HG03064 (cell line): ENCODE results near the gene CYP2C8.
"Not testable (repeated sequence)": the region's sequence is repeated elsewhere in the genome, so short reads cannot be mapped to it uniquely, and the experiment has no call there.

Experiments used
- ATAC-seq: cut with Tn5 transposase; IDR thresholded peaks from one replicate; pipeline ENCODE4 v1.9.1; 2021; ENCODE audit warnings: low read depth; ENCODE audit not compliant: unreplicated experiment

CYP2C8 gene

DNA sequence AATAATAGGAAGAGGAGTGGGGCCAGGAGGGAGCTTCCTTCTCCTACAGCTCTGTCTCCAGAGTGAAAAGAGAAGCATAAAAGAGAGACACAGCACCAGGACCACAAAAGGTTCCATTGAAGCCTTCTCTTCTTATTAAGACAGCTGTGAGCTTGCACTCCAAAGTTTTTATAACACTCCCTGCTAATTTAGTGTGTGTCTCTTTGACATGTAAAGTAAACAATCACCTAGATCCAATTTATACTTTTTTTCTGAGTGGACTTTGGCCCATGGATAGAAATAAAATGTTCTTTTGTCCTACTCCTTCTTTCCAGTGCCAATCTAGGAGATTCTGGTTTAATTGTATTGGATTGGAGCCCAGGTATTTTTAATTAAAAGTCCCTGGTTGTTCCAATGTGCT lies at the start of gene CYP2C8:
Gene CYP2C8, minus strand, starts transcription at position 212 of the 400 bp plus-strand sequence. Its CDS starts 95 bp downstream, at position 117.
- ATAC-seq: no peak

- no peak for ATAC-seq
Observed at GRCh38 chr10:95116869-95117269, 47.6 kb upstream of the CYP2C8 start.

- not testable (repeated sequence) for ATAC-seq
Observed at GRCh38 chr10:95110823-95111222, 41.5 kb upstream of the CYP2C8 start.

DNA sequence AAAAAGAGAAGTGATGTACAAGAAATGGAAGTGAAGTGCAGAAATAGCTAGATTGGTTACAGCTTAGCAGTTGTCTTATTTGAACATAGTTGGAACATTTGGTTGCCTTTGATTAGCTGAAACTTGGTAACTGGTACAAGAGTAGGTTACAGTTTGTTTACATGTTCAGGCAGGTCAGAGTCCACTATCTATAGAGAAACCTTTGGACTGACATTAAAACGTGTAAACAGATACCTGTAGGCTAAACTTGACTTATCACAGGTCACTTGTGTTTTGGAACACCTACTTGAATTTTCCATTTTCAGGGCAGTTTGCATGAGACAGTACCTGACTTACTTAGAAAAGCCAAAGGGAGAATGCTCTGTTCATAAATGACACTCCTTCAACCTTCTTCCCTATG lies 28.5 kb upstream of the CYP2C8 start:
- no peak for ATAC-seq

- no peak for ATAC-seq
Observed at GRCh38 chr10:95096143-95096542, 26.8 kb upstream of the CYP2C8 start.

- not testable (repeated sequence) for ATAC-seq
Observed at GRCh38 chr10:95079626-95080025, 10.3 kb upstream of the CYP2C8 start.

DNA sequence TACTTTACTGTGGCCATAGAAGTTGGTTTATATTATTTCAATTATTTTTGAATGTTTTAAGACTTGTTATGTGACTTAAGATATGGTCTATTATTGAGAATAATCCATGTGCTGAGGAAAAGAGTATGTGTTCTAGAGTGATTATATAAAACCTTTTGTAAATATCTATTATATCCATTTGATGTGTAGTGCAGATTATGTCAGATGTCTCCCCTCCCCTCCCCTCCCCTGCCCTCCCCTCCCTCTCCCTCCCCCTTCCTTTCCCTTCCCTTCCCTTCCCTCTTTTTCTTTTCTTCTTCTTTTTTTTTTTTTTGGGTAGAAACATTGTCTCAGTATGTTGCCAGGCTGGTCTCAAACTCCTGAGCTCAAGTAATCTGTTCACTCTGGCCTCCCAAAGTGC lies 8.3 kb upstream of the CYP2C8 start:
- ATAC-seq: no peak

- no peak for ATAC-seq
Observed at GRCh38 chr10:95071107-95071660, 1.9 kb upstream of the CYP2C8 start.

GRCh38 chr10:95064125-95064524 lies 5.2 kb downstream of the CYP2C8 start:
- not testable (repeated sequence) for ATAC-seq

- ATAC-seq: no peak
Observed at GRCh38 chr10:95056744-95057363, 12.4 kb downstream of the CYP2C8 start.

DNA sequence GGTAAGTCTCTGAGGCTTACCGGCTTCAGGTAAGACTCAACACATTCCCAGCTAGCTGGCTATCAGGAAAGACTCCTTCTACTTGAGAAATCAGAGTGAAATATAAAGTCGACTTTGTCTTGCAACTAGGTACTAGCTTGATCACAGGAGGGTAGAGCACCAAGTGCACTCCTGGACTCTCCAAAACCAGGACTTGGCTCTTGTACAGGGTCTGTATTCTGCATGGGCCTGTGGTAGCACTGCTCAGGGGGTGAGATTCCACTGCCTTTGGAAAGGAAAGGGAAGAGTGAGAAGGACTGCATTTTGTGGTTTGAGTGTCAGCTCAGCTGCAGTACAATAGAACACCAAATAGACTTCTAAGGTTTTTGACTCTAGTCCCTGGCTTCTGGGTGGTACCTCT lies 19.4 kb downstream of the CYP2C8 start:
- no peak for ATAC-seq

DNA sequence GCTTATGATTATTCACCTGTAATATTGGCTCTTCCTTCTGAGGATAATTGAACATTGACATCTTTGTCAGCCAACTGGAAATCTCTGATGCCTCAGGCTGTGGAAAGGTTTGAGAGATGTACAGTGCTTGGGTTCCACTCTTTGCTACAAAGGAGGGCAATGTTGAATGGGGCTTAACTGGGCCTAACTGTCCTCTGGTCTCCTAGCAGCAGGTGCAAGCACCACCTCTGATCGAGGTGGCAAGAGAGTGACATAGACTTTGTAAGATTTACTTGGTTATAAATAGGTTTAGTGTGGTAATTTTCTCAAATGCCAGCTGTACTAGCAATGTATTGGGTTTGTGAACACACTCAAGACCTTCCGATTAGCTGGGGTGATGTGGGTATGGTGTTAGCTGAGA lies 21.1 kb downstream of the CYP2C8 start:
- ATAC-seq: no peak

DNA sequence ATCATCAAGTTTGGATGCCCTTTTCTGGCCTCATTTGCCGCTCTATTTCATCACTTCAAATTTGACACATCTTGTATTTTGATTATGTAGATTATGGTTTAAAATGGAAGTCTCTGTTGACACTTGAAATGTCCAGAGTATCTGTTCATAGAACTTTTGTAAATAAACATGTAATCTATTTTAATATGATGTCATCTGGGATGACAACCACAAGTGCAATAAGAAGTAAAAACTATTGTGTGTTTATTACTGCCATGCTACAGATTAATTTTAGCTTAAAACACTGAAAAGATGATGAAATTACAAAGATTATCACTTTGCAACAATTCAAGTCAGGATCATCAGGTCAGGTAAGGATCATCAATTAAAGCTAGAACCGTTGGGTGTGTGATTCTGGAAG lies 30.0 kb downstream of the CYP2C8 start:
- no peak for ATAC-seq

DNA sequence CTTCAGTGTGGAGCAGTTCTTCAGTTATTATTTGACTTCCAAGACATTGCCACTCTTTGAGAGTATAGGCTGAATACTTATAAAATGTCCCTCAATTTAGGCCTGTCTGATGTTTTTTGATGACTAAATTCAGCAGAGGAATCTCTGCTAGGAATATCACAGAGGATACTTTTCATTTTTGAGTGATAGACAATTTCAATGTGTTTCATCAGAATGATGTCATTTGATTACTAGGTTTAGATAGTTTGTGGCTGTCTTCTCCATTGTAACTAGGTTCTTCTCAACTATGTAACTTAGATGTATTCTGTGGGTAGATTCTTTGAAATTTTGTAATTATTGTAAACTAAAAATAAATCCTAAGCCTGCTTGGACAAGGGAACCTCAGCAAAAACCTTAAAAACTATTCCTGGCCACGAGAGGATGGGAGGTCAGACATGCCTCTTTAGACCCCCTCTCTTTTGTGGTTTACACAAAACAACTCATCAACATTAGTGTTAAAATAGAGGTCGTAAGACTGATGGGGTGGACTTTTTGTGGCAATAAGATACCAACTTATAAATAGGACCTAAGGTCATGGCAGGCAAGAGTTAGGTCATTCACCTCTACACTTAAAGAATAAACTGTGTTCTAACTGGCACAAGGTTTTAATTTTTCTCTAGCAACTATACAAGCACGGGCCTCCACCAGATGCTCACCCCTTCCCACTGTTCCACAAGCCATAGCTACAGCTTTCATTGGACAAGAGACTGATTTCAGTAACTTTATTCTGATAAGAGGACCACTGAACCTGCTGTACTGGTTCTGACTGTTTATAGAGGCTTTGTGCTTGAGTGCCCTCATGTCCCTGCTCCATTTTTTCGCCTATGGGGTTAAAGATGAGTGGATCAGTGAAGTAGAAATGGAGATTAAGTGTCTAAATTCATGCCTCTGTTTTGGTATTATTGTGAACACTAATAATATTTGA lies 33.7 kb downstream of the CYP2C8 start:
- no peak for ATAC-seq

DNA sequence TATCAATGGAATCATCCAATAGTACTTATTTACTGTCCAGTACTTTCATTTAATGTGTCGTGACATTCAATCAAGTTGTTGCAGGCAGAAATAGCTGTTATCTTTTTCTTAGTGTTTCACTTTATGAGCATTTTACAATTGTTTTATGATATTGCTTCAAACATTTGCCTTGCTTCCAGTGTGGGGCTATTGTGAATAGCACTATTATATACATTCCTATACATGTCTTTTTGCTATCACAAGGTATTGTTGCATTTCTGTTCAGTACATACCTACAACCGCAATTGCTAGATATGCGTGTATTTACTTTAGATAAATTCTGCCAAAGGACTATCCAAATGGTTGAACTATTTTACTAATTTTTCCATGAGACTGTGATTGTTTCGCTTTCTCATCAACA lies 34.9 kb downstream of the CYP2C8 start:
- no peak for ATAC-seq

GRCh38 chr10:95031656-95032055 lies 37.6 kb downstream of the CYP2C8 start:
- no peak for ATAC-seq

- no peak for ATAC-seq
Observed at GRCh38 chr10:95026461-95026860, 42.8 kb downstream of the CYP2C8 start.

DNA sequence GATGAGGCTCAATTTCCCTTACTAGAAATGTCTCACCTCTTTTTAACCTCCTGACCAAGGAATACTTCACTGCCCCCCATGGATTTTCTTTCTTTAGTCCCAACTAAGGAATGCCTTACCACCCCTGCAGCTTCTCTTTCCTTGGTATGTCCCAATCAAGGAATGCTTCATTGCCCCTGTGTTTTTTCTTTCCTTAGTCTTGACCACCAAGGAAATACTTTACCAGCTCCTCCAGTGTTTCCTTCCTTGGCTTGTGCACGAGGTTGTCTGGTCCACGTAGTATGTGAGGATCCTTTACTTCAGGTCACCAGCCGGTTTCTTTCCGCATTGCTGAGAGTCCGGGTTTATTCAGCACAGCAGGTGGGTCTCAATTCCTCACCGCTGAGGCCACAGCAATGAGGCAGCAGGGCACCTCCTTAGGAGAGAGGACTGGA lies 71.5 kb downstream of the CYP2C8 start:
- ATAC-seq: no peak

GRCh38 chr10:94992811-94993210 lies 76.5 kb downstream of the CYP2C8 start:
- no peak for ATAC-seq

DNA sequence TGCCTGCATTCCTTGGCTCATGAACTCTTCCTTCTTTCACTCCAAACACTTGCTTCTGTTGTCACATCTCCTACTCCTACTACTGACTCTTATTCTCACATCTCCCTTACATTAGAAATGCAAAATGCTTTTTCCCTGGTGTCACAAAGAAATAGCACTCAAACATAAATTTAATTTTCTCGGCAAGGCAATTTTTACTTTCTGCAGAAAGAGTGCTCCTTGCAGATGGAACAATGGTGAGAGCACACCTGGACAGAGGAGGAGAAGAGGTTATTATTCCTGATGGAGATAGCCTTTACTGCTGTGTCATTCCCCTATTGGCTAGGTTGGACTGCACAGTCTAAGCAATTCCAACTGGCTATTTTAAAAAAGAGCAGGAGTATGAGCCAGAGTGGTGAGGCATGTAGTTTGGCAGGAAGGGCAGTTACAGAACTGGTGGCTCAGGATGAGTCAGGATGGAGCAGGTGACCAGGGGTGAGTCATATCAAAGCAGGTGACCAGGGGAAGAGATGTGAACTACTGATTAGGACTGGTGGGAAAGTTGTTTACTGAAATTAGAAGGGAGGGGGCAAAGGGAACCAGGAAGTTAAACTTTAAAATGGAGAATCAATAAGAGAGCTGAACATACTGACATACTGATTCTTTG lies 77.9 kb downstream of the CYP2C8 start:
- no peak for ATAC-seq

DNA sequence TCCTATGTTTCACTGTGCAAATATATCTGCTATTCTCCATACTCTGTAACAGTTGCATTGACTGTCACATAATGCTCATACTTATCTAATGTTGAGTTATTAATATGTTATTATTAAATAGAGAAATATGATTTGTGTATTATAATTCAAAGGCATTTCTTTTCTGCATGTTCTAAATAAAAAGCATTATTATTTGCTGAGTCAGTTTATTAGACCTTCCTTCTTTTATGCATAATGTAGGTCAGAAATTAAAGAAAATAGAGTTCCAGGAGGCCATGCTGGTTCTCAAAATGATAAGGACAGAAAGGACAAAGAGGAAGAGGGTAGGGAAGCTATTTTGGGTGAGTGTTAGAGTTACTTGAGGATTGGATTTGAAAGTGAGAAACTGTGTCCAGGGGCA lies 80.1 kb downstream of the CYP2C8 start:
- ATAC-seq: no peak
